Measurements from ENCODE around the gene ARHGAP10.

Gene ARHGAP10

DNA sequence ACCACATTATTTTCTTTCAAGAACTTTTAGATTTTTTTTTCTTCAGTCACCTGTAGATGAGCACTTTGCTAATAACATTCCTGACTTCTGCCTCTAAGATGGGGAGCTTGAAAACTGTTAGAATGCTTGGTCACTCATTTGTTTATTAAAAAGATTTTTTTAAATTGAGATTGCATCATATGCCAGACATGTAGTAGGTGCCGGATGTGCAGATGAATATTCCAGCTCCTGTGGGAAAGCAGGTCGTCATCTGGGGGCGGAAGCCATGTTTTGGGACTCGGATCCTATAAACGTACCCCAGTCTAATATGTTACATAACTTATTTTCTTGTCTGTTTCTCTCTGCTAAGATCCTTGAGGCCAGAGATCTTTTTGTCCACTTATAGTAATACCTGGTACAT is 236.8 kb downstream of the ARHGAP10 start:
- Histone ChIP-seq H3K9me2 (replicated peaks; ENCODE audit: control insufficient read depth, low read length) (no peaks in the 10 kb centered on the region), H3K27me3 (ENCODE audit: control insufficient read depth, low read length) (no peaks in the 10 kb centered on the region), H3K4me1 (ENCODE audit: control insufficient read depth, low read length) (no peaks in the 10 kb centered on the region), H3K27ac (ENCODE audit: low read depth, low read length) (no peak overlapping the region), H3K4me2 (ENCODE audit: low read length) (no peak overlapping the region), H3K36me3 (ENCODE audit: control insufficient read depth, low read length) (no peaks in the 10 kb centered on the region), H4K20me1 (ENCODE audit: control insufficient read depth, insufficient read depth, low read depth, low read length) (no peaks in the 10 kb centered on the region), H3F3A (ENCODE audit: control insufficient read depth, insufficient read depth) (no peaks in the 10 kb centered on the region), H3K79me2 (ENCODE audit: control insufficient read depth, low read length) (no peaks in the 10 kb centered on the region), H3K9me3 (ENCODE audit: control insufficient read depth, insufficient read depth, low read length) (no peaks in the 10 kb centered on the region), H3K4me3 (ENCODE audit: low read length) (no peak overlapping the region)
- no peak for TF ChIP-seq EZH2phosphoT487 (IDR thresholded peaks at IDR 0.05; ENCODE audit: borderline replicate concordance, low read length)
- TF ChIP-seq, protein P1, sequence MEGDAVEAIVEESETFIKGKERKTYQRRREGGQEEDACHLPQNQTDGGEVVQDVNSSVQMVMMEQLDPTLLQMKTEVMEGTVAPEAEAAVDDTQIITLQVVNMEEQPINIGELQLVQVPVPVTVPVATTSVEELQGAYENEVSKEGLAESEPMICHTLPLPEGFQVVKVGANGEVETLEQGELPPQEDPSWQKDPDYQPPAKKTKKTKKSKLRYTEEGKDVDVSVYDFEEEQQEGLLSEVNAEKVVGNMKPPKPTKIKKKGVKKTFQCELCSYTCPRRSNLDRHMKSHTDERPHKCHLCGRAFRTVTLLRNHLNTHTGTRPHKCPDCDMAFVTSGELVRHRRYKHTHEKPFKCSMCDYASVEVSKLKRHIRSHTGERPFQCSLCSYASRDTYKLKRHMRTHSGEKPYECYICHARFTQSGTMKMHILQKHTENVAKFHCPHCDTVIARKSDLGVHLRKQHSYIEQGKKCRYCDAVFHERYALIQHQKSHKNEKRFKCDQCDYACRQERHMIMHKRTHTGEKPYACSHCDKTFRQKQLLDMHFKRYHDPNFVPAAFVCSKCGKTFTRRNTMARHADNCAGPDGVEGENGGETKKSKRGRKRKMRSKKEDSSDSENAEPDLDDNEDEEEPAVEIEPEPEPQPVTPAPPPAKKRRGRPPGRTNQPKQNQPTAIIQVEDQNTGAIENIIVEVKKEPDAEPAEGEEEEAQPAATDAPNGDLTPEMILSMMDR (IDR thresholded peaks at IDR 0.05; ENCODE audit: low read depth, low read length, poor library complexity, severe bottlenecking), result no peak

DNA sequence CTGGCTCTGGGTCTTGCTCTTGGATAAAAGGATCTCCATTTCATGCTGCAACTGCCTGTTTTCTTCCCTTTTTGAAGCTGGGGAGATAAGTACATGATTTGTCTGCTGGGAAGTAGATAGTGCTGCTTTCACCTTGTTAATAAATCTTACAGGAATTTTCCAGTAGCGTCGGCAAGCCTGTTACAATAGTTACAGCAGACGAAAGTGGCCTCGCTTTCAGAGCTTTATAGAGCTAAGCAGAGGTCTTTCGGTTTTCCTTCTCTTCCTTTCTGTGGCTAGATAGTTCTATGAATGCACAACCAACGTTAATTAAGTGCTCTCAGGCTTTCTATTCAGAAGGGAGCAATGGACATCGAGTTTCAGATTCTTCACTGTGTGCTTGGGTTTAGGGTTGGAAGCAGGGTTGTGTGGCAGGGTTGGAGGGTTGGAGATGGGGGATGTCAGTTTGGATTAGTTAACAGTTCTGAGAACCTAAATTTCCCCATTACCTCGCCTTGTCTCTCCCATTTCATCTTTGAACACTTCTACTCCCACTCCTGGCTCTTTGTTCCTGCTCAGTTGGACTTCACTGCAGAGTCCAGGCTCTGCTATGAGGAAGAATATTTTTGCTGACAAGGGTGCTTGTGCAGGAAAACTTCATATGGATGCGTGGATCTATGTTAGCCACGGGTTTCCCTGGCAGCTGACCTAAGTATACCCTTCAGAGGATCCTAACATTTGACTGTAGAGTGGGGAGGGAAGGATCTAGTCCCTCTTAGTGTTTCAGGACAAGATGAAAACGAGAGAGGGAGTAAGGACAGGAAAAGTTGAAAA is 237.9 kb downstream of the ARHGAP10 start:
- Histone ChIP-seq H3F3A (ENCODE audit: control insufficient read depth, insufficient read depth) (no peaks in the 10 kb centered on the region), H3K9me3 (ENCODE audit: control insufficient read depth, insufficient read depth, low read length) (no peaks in the 10 kb centered on the region), H3K79me2 (ENCODE audit: control insufficient read depth, low read length) (no peaks in the 10 kb centered on the region), H3K4me2 (ENCODE audit: low read length) (no peak overlapping the region), H3K4me1 (ENCODE audit: control insufficient read depth, low read length) (no peaks in the 10 kb centered on the region), H3K9me2 (replicated peaks; ENCODE audit: control insufficient read depth, low read length) (no peaks in the 10 kb centered on the region), H4K20me1 (ENCODE audit: control insufficient read depth, insufficient read depth, low read depth, low read length) (no peaks in the 10 kb centered on the region), H3K36me3 (ENCODE audit: control insufficient read depth, low read length) (no peaks in the 10 kb centered on the region), H3K27me3 (ENCODE audit: control insufficient read depth, low read length) (no peaks in the 10 kb centered on the region), H3K27ac (ENCODE audit: low read depth, low read length) (no peak overlapping the region), H3K4me3 (ENCODE audit: low read length) (no peak overlapping the region)
- no peak for TF ChIP-seq EZH2phosphoT487 (IDR thresholded peaks at IDR 0.05; ENCODE audit: borderline replicate concordance, low read length)
- TF ChIP-seq, protein P1 (IDR thresholded peaks at IDR 0.05; ENCODE audit: low read depth, low read length, poor library complexity, severe bottlenecking), result no peak

GRCh38 chr4:147971116-147971515 is 239.2 kb downstream of the ARHGAP10 start:
- H3K27me3 ChIP-seq (ENCODE audit: control insufficient read depth, low read length), result no peaks in the 10 kb centered on the region
- no peaks in the 10 kb centered on the region for H3K9me2 ChIP-seq (replicated peaks; ENCODE audit: control insufficient read depth, low read length)
- no peaks in the 10 kb centered on the region for H4K20me1 ChIP-seq (ENCODE audit: control insufficient read depth, insufficient read depth, low read depth, low read length)
- TF ChIP-seq EZH2phosphoT487 (IDR thresholded peaks at IDR 0.05; ENCODE audit: borderline replicate concordance, low read length), result no peak
- TF ChIP-seq, protein P1 (IDR thresholded peaks at IDR 0.05; ENCODE audit: low read depth, low read length, poor library complexity, severe bottlenecking), result no peak
- no peaks in the 10 kb centered on the region for H3K9me3 ChIP-seq (ENCODE audit: control insufficient read depth, insufficient read depth, low read length)
- no peak overlapping the region for H3K4me2 ChIP-seq (ENCODE audit: low read length)
- no peaks in the 10 kb centered on the region for H3K4me1 ChIP-seq (ENCODE audit: control insufficient read depth, low read length)
- no peaks in the 10 kb centered on the region for H3F3A ChIP-seq (ENCODE audit: control insufficient read depth, insufficient read depth)
- H3K27ac ChIP-seq (ENCODE audit: low read depth, low read length), result no peak overlapping the region
- no peaks in the 10 kb centered on the region for H3K79me2 ChIP-seq (ENCODE audit: control insufficient read depth, low read length)
- H3K4me3 ChIP-seq (ENCODE audit: low read length), result no peak overlapping the region
- no peaks in the 10 kb centered on the region for H3K36me3 ChIP-seq (ENCODE audit: control insufficient read depth, low read length)
